22Rv1 (cell line): ENCODE results near the gene ZW10.

Source experiments
- ZFX ChIP-seq: fragments of 450-650 bp; IDR thresholded peaks from 2 replicates; pipeline ENCODE4 v1.6.1; 2017; ENCODE audit warnings: antibody characterized with exemption, borderline replicate concordance
- TF ChIP-seq, protein P1 (sequence below): fragments of 450-650 bp; IDR thresholded peaks from 2 replicates; pipeline ENCODE4 v1.5.1; 2017; ENCODE audit warnings: mild to moderate bottlenecking

DNA sequence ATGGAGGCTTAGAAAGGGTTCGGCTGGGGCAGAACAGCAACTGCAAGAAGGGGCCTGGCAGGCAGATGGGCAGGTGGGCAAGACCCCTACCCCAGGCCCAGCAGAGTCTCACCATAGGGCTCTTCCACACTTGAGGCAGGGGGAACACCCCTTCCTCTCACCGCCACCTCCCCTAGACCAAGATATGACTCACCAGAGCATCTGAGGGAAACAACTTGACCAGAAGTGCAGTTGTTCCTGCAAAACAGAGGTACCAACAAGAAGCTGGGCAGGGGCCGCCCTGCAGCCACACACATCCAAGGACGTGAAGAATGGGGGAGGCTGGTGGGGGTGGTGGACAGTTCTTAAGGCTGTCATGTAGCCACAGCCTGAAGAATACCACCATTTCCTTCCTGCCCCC, 78.3 kb downstream of the ZW10 start:
- TF ChIP-seq, protein P1, sequence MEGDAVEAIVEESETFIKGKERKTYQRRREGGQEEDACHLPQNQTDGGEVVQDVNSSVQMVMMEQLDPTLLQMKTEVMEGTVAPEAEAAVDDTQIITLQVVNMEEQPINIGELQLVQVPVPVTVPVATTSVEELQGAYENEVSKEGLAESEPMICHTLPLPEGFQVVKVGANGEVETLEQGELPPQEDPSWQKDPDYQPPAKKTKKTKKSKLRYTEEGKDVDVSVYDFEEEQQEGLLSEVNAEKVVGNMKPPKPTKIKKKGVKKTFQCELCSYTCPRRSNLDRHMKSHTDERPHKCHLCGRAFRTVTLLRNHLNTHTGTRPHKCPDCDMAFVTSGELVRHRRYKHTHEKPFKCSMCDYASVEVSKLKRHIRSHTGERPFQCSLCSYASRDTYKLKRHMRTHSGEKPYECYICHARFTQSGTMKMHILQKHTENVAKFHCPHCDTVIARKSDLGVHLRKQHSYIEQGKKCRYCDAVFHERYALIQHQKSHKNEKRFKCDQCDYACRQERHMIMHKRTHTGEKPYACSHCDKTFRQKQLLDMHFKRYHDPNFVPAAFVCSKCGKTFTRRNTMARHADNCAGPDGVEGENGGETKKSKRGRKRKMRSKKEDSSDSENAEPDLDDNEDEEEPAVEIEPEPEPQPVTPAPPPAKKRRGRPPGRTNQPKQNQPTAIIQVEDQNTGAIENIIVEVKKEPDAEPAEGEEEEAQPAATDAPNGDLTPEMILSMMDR, result no peak
- TF ChIP-seq ZFX, result no peak
